ENCODE results near the gene C1QTNF12. TPM values are rescaled to one million over a fixed set of nuclear protein-coding genes. Genes with fewer than 3 reads are reported as not detected.

Gene C1QTNF12
- total RNA-seq, 4 donors from 2014 or later: 4.3 to 23.5 (median 7.1) TPM

DNA sequence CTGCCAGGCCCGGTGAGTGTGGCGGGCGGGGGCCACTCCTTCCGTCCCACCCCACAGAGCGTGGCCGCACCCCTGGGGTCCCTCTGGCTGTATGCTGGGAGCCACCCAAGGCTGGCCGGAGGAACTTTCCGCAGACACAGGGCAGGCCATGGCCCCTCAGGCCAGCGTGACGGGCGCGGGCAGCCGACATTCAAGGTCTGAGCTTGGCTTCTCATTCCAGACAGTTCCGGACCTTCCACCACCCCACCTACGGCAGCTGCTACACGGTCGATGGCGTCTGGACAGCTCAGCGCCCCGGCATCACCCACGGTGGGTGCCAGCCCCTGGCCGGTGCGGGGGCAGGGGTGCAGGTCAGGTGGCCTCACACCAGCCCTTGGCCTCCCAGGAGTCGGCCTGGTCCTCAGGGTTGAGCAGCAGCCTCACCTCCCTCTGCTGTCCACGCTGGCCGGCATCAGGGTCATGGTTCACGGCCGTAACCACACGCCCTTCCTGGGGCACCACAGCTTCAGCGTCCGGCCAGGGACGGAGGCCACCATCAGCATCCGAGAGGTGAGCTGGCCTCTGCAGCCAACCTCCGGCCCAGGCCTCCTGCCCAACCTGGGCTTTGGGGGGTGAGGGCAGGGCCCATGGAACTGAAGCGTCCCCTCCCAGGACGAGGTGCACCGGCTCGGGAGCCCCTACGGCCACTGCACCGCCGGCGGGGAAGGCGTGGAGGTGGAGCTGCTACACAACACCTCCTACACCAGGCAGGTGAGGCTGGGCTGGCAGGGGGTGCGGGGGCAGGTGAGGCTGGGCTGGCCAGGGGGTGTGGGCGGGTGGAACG is 41.0 kb upstream of the C1QTNF12 start:
- Histone ChIP-seq H3K4me1 (peaks cover 23% of the 10 kb centered on the region), H3K36me3 (no peaks in the 10 kb centered on the region), H3K9me3 (no peaks in the 10 kb centered on the region), H3K4me3 (no peak overlapping the region), H3K27me3 (peaks cover 33% of the 10 kb centered on the region), H3K27ac (no peak overlapping the region)
- no peak for TF ChIP-seq EP300 (IDR thresholded peaks at IDR 0.05)
- no peak for TF ChIP-seq POLR2A (IDR thresholded peaks at IDR 0.05)
- TF ChIP-seq POLR2AphosphoS5 (IDR thresholded peaks at IDR 0.05): no peak
- TF ChIP-seq, protein P1, sequence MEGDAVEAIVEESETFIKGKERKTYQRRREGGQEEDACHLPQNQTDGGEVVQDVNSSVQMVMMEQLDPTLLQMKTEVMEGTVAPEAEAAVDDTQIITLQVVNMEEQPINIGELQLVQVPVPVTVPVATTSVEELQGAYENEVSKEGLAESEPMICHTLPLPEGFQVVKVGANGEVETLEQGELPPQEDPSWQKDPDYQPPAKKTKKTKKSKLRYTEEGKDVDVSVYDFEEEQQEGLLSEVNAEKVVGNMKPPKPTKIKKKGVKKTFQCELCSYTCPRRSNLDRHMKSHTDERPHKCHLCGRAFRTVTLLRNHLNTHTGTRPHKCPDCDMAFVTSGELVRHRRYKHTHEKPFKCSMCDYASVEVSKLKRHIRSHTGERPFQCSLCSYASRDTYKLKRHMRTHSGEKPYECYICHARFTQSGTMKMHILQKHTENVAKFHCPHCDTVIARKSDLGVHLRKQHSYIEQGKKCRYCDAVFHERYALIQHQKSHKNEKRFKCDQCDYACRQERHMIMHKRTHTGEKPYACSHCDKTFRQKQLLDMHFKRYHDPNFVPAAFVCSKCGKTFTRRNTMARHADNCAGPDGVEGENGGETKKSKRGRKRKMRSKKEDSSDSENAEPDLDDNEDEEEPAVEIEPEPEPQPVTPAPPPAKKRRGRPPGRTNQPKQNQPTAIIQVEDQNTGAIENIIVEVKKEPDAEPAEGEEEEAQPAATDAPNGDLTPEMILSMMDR (IDR thresholded peaks at IDR 0.05): no peak
- no peak for DNase-seq (ENCODE audit: low spot score in 2 of 2)
- WGBS: 74% methylated on average over 7 of the region's 46 CpGs

DNA sequence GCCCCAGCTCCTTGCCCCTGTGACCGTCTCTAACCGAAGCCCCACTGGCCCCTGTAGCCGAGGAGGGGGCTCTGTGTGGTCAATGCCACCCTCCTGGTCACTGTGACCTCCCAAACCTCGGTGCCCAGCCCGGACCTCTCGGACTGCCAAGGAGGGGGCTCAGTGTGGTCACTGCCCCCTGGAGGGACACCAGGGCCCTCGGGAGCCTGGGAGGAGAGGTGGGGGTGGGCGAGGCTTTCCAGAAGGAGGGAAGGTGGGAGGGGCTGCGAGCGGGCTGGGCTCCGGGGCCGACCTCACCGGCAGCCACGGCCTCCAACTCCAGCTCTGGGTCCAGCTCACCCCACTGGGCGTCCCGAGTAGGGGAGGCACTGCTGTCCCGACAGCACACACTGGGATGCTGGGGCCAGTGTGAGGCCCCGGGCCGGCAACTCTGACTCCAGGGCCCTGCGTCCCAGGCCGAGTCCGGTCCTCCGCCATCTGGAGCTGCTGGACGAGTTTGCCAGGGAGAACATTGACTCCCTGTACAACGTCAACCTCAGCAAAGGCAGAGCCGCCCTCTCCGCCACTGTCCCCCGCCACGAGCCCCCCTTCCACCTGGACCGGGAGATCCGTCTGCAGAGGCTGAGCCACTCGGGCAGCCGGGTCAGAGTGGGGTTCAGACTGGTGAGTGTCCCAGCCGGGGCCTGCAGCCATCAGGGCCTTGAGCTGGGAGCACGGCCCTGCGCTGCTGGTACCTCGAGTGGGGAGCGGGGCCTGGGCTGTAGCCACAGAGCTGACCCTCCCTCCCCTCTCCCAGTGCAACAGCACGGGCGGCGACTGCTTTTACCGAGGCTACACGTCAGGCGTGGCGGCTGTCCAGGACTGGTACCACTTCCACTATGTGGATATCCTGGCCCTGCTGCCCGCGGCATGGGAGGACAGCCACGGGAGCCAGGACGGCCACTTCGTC is 40.1 kb upstream of the C1QTNF12 start:
- no CpG with 5 or more reads among the region's 50 CpGs for WGBS

GRCh38 chr1:1285611-1286311 is 39.2 kb upstream of the C1QTNF12 start:
- Histone ChIP-seq H3K4me3 (no peak overlapping the region), H3K27ac (no peak overlapping the region), H3K36me3 (no peaks in the 10 kb centered on the region), H3K9me3 (no peaks in the 10 kb centered on the region), H3K4me1 (peaks cover 17% of the 10 kb centered on the region), H3K27me3 (peaks cover 33% of the 10 kb centered on the region)
- 60% methylated on average over 2 of the region's 37 CpGs for WGBS
- DNase-seq (ENCODE audit: low spot score in 2 of 2): no peak
- TF ChIP-seq, protein P1 (IDR thresholded peaks at IDR 0.05): no peak
- TF ChIP-seq POLR2AphosphoS5 (IDR thresholded peaks at IDR 0.05) (no peak), EP300 (IDR thresholded peaks at IDR 0.05) (no peak), POLR2A (IDR thresholded peaks at IDR 0.05) (no peak)

More for the DNA sequence above, 40.1 kb upstream of the C1QTNF12 start:
- Histone ChIP-seq H3K27me3 (peaks cover 33% of the 10 kb centered on the region), H3K27ac (no peak overlapping the region), H3K9me3 (no peaks in the 10 kb centered on the region), H3K4me3 (no peak overlapping the region), H3K36me3 (no peaks in the 10 kb centered on the region), H3K4me1 (peaks cover 24% of the 10 kb centered on the region)
- no peak for DNase-seq (ENCODE audit: low spot score in 2 of 2)
- TF ChIP-seq POLR2AphosphoS5 (IDR thresholded peaks at IDR 0.05) (no peak), EP300 (IDR thresholded peaks at IDR 0.05) (no peak), POLR2A (IDR thresholded peaks at IDR 0.05) (no peak)
- TF ChIP-seq, protein P1 (IDR thresholded peaks at IDR 0.05): no peak

GRCh38 chr1:1285102-1285571 is 38.6 kb upstream of the C1QTNF12 start:
- TF ChIP-seq POLR2AphosphoS5 (IDR thresholded peaks at IDR 0.05) (no peak), POLR2A (IDR thresholded peaks at IDR 0.05) (no peak), EP300 (IDR thresholded peaks at IDR 0.05) (no peak)
- TF ChIP-seq, protein P1 (IDR thresholded peaks at IDR 0.05): no peak
- H3K4me3 ChIP-seq: no peak overlapping the region
- no peak for DNase-seq (ENCODE audit: low spot score in 2 of 2)
- H3K9me3 ChIP-seq: no peaks in the 10 kb centered on the region
- H3K27ac ChIP-seq: no peak overlapping the region
- H3K27me3 ChIP-seq: peaks cover 33% of the 10 kb centered on the region
- no peaks in the 10 kb centered on the region for H3K36me3 ChIP-seq
- 76% methylated on average over 7 of the region's 22 CpGs for WGBS
- H3K4me1 ChIP-seq: peaks cover 12% of the 10 kb centered on the region

Measured in suprapubic skin (tissue), 4 donors.